DMS53 treated with DMSO at 0.1 percent for 48 hours (cell line): ENCODE data around the gene RNF157.
"Not testable (repeated sequence)": the region's sequence is repeated elsewhere in the genome, so short reads cannot be mapped to it uniquely, and the experiment has no call there.

Experiments
- DNase-seq: peaks from one replicate; lab custom pipeline; 2025; ENCODE audit not compliant: unreplicated experiment; lab: John Stamatoyannopoulos, UW

The RNF157 gene

DNA sequence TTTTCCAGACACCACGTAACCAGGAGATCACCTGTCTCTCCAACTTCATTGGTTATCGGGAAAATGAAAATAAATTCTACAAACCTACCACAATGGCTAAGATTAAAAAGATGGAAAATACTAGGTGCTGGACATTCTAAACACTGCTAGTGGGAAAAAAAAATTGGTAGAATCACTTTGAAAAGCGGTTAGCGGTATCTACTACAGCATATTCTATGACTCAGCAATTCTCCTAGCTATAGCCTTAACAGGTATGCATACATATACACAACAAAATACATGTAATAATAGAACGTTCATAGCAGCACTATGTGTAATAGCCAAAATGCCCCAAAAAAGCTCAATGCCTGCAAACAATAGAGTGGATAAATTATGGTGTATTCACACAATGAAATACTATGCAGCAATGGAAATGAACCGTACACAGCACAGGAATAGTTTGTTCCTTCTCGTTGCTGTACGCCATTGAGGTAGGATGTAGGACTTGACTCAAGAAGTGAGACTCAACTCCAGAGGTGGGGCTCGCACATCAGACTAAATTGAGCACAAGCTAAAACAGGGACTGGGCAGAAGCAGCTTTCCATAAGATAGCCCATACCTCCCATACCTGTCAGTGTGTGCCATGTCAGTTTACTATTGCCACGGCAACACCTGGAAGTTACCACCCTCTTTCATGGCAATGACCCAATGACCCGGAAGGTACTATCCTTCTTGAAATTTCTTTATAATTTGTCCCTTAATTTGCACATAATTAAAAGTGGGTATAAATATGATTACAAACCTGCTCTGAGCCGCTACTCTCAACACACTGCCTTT is 44.8 kb downstream of the RNF157 start:
- no peak for DNase-seq

DNA sequence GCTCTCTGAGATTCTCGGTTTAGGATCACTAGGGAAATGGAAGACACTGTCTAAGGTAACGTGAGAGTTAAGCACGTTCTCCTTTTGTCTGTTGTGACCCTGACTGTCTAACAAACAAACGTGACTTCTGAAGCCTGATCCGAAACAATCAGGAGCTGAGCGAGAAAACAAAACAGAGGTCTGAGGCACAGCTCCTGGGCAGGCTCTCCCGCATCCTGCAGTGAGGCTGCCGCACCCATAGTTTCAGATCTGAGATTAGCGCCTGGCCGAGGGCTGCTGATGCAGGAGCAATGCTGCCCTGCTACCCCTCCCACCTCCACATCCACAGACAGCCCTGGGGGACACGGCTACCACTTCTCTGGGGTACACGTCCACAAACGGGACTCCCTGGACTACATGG is 46.7 kb downstream of the RNF157 start:
- DNase-seq = no peak

DNA sequence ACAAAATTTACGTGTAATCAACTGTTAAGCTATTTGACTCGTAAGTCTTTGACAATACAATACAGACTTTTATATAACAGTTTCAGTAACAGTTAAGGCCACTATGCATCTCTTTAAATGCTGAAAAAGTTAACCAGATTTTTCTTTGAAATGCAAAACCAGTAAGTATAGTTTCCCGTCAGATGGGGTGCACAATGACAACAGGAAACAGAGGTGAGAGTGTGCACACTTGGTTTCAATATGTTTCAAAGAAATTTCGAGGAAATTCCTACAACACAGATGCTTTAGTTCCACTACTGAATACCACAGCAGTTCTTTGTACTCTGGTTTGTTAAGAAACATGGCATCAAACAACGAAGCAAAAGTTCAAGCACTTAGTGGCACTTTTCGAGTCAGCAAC is 48.4 kb downstream of the RNF157 start:
- DNase-seq = no peak

DNA sequence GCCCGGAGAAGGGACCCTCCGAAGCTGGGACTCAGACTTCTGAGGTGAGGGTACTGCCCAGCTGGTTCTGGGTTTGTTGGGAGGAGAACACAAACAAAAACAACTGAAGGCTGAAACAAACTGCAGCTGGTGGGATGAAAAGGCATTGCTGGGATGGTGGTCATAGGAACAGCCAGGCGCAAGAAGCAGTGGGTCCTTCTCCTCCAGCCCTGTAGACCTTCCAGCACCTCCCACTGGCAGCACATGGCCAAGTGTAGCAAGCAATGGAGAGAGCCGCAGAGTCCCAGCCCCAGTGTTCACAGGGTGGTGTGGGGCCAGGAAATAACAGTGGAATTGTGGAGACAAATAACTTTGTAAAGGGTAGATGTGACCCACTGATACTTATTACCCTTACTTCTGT is 50.6 kb downstream of the RNF157 start:
- no peak for DNase-seq

DNA sequence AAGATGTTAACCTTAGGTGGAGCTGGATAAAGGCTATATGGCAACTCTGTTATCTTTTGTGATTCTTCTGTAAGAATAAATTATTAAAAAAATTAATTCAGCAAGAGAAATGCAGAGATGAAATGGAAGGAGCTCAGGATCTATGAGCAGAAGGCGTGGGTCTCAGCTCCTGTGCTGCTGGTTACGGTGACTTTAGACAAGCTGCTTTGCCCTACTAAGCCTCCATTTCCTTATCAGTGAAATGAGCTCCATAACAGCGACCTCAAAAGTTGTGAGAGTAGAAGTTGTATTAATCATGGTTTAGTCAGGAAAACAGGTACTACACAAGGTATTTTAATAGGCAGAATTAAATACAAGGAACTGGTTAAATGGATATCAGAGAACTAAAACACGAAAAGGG is 51.0 kb downstream of the RNF157 start:
- no peak for DNase-seq

DNA sequence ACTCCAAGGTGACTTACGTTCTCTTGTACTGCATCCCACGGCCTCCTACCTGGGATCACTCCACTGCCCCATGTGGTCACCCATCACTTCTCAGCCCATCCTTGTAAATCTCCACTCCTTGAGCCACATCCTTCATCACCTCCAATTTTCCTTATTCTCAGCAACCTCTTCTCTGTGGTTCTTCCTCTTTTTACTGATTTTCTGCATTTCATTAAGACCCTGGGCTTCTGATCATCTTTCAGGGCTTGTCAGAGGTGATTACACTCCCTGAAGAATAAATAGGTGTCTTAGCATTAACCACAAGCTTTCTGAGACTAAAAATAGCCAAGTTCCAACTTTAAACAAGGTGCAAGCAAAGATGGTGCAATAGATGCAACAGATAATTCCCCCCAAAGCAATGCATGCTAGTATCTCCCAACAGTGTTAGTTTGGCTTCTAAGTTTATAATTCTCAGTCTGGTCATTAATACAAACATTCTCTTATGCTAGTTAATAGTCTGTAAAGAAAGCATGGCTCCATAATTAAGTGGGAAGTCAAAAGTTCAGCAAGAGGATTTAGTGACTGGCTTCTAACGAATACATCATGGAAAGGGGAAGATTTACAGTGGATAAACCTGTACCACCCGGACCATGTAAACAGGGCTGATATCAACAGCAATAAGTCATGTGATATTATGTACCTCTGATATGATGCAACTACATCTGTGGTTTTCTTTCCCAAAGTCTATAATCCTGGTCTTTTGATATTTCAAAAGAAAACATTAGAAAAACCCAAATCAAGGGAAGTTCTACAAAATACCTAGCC is 51.9 kb downstream of the RNF157 start:
- no peak for DNase-seq

DNA sequence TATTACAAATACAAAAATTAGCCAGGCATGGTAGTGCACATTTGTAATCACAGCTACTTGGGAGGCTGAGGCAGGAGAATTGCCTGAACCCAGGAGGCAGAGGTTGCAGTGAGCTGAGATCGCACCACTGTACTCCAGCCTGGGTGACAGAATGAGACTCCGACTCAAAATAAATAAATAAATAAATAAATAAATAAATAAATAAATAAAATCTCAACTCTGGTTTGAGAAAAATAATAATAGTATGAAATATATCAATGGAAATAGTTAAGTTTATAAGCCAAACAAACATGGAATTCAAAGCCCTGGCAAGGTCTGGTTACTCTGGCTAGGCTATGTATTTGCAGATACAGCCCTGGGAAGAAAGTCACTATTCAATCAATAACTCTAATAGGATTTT is 53.5 kb downstream of the RNF157 start:
- not testable (repeated sequence) for DNase-seq

DNA sequence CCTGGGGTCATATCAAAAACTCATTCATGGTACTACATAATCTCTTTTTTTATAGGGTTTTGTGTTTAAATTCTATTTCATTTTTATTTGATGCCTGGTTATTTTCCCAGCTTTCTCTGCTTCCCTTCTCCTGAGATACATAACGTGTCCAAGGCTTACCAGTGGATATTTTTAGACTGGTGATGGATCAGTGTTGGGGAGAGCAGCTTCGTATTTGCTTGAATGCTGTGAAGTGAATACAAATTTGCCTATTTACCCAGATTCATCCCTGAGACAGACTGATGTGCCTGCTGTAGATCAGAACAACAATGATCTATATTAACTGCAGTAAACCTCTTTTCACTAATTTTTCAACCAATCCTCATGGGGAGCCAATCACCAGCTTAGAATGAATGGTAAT is 56.0 kb downstream of the RNF157 start:
- DNase-seq = no peak

DNA sequence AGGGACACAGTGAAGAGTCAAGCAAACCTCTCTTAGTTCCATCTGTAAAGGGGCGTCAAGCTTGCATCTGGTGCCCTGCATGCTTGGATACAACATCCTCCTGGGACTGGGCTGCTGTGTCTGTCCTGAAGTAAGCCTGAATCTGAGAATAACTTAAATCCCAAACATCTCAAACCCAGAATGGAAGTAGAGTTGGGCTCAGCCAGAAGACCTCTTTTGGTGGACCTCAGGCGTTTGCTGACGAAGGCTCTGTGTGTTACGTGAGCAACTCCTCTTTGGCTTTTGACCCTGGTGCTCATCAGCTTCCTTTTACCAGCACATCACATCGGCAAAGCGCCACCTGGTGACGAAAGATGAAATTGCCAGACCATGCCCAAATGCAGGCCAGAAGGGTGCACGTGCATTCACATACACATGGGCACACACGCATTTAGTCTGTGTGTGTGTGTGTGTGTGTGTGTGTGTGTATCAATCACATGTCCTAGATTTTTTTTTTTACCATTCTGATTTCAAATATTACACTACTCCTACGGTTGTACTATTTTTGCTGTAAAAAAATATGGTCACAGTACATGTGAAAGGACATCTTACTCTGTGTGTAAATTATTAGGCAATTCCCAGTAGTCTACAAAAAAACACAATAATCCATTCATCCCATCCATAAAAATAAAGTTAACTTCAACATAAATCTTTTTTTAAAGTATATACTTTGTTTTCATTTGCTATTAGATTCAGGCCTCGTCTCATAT is 58.1 kb downstream of the RNF157 start:
- peak; percentile 90 for DNase-seq

DNA sequence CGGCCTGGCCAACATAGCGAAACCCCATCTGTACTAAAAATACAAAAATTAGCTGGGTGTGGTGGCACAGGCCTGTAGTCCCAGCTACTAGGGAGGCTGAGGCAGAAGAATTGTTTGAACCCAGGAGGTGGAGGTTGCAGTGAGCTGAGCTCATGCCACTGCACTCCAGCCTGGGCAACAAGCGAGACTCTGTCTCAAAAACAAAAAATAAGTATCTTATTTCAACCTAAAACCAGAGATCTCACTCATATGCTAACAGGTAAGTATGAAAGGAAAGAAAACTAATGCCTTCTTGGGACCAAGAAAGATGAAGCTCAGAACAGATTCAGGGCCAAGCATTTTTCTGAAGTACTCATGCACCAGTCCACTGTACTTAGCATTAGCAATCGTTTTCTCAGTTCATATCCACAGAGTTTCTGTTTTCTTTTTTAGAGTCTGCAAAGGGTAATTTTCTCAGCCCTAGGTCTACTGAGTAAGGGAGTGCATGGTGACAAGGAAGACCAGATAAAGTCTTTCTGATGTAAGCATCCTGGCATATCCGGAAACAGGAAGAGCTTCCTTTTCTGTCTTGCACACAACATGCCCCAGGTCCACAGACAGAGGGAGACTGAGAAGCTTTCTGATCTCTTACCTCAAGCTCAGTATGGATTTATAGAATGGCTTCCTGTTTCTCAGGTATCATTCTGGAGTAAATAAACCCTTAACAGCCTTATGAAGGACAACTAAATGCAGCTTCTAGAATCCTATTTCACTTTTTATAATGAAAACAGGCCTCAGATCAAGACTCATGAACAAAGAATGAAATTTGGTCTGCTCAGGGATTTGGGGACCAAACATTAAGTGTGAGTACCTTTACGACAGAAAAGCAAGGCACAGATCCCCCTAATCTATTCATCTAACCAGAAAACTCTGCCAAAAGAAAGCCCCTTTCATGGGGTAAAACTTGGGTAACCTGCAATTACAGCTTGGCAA is 60.5 kb downstream of the RNF157 start:
- peak; percentile 48 for DNase-seq

DNA sequence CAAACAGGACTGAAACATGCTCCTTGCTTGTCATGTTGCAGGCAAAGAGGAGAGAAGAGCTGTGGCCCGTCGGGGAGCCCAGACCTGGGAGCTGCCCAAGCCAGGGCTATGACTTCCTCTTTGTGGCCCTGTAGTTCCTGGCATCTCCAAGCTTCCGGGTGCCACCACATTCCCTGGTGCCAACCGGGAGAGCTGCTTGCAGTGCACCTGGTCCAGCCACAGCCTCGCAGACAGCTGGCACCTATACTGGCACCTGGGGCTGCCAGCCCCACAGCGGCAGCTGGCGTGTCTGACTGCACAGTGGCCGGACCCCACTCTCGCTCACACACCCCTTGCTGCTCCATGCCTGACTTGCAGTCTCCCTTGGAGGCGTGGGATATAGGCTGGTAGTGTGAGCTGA is 62.2 kb downstream of the RNF157 start:
- no peak for DNase-seq

DNA sequence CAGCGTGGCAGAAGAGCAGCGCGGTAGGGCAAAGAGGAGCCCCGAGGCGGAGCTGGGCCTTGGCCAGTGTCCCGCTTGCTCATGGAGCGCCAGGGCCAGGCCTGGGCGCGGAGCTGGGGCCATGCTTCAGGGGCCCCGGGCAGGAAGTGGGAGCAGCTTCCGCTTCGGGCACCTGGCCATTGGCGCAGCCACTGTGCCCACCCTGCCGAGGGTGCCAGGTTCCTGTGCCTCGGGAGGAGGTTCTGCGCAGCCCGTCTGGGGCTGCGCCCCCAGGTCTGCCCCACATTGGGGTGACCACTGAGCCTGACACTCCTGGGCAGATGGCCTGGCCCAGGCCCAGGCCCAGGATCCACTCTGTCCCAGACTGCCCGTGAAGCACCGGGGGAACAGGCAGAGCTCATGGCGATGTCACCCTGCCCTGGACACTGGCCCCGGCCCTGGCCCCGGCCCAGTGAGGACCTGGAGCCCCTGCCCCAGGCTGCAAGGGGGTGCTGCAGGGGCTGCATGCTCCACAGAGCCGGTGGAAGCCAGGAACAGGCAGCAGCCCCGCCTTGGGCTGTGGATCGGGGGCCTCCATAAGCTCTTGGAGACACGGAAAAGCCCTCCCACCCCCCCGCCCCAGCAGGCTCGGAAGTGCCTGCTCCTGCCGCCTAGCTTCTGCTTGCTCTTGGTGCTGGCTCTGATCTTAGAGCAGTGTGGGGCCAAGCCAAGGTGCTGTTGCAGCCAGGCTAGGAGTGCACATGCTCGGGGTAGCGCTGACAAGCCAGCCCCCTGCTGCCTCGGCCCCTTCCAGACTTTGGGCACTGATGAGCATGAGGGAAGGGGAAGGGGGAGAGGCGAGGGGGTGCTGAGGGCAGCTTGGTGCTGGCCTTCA is 63.4 kb downstream of the RNF157 start:
- DNase-seq = no peak

DNA sequence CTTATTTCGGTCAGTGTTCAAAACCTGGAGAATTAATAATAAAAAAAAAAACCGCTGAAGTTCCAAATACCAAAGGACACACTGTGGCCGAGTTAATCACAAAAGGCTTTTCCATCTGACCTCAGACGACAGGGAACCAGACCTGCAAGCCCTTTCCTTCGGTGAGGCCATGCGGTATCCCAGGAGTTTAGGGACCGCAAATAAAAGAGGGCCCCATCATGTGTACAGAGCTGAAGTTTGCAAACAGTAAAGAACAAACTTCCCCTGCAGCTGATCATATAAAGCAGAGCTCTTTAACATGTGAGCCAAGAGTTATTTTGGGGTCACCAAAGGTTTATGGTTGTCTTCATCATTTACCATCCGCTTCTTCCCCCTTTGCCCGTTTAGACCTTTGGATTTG is 66.3 kb downstream of the RNF157 start:
- peak; percentile 21 for DNase-seq

DNA sequence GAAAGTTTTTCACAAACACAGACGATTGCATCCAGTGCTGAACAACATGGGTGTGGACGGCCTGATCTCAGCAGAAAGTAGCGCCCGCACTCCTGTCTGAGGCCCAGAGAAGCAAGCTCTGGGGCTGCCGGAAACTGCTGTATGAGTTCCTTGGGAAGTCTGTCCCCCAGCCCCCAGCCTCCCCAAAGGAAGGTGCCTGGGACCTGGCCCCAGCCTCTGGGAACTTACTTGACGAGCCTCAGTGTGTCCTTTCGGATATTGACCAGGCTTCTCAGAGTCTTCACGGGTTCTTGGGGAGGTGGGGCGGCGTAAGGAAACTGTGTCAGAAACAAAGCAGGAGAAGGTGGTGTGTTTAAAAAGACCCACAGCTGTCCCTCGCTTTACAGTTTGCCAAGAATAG is 66.8 kb downstream of the RNF157 start:
- no peak for DNase-seq

DNA sequence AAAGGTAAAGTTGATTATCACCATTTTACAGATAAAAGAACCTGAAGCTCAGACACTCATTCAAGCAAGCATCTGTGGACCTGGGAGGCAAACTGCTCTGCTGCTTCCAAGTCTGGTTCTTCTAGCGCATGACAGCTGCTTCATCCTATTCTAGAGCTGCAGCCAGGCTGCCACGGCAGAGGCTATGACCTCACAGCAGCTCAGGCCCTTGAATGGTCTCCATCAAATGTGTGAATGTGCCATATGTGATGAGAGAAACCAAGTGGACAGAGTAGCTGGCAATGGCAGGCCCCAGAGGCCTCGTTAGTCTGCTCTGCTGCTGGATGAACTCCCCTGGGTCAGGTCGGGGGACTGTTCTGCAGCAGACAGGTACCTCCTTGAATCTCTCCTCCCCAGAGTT is 68.6 kb downstream of the RNF157 start:
- DNase-seq = no peak

DNA sequence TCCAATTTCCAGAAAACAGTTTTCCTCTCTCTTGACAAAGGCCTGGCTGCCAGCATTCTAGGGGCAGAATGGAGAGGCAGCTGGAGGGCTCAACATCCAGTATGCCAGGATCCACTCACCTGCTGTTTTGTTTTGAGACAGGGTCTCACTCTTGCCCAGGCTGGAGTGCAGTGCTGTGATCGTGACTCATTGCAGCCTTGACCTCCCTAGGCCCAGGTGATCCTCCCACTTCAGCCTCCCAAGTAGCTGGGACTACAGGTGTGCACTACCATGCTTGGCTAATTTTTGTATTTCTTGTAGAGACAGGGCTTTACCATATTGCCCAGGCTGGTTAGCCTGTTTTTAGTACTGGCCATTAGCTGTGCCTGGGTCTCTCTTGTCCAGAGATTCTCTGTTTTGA is 70.2 kb downstream of the RNF157 start:
- DNase-seq = no peak

DNA sequence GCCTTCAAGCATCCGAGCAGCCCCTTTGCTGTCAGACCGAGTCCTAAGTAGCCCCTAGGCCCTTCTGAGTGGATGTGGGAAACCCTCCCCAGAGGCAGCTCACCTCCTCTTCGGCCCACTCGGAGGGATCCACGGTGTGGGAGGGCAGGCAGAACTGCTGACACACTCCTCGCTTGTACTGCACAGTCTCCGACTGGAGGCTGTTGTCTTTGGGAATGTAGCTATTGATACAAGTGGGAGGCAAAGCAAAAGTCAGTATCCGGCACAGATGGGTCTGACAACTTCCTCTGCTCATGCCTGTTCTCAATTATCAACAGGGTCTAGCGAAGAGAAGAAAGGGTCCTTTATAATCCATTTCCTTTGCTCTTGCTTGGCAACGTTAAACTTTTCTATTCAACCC is 73.4 kb downstream of the RNF157 start:
- no peak for DNase-seq

DNA sequence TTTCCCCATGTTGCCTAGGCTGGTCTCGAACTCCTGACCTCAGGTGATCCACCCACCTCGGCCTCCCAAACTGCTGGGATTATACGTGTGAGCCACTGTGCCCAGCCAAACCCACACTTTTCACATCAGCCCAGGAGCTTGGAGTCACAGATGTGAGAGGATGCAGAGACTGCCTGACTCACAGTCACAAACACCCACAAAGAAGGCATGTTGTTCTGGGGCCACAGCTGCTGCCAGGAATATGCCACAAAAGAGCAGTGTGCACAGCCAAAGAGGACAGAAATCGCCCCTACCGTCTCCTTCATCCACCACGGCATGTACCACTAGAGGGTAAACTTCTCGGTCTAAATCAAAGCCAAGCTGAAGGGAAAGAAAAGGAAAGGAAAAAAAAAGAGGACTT is 74.1 kb downstream of the RNF157 start:
- no peak for DNase-seq

DNA sequence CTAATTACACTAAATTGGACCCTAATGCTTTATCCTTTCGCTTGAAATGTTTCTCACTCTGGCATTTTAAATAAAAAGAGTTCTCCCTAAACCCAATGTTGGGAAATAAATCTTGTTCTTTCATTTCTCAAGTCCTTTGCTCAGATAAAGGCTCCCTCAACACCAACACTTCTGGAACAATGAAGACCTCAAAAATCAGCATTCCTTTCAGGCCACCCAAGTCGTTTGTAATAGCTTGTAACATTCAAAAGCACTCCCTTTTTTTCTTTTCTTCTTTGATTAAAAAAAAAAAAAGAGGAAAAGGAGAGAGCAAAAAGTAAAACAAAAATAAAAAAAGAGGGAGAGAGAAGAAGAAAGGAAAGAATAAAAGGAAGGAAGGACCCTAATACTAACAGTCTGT is 76.0 kb downstream of the RNF157 start:
- no peak for DNase-seq

DNA sequence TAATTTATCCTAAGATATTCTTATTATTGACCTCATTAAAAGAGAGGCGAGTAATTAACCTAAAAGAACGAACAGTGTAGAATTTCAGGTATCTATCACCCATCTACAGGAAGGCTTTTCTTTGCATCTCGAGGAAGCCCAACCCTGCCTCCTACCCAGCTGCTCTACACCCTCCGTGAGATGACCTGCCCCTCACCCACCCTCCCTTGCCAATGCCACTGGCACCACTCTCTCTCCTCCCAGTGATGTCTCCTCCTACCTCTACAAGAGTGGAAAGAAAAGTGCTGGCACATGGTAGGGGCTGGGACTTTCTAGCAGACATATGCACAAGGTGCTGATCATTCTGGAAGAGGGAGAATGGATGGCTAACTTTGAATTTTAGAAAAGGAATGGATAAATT is 76.4 kb downstream of the RNF157 start:
- no peak for DNase-seq
